Esophagus muscularis mucosa (tissue), 4 donors: Measurements from ENCODE around the gene SPECC1.

ENCODE experiments used
- EP300 ChIP-seq: sonication (generic); formaldehyde crosslinking; IDR thresholded peaks from one replicate; pipeline ENCODE4 v1.6.1; 2017; ENCODE audit warnings: antibody characterized with exemption
- POLR2A ChIP-seq: fragments of 450-650 bp; IDR thresholded peaks from one replicate; pipeline ENCODE4 v1.6.1; 2017; ENCODE audit warnings: antibody characterized with exemption, moderate library complexity, mild to moderate bottlenecking, low read depth
- POLR2AphosphoS5 ChIP-seq, 2 donors: sonication (generic); formaldehyde crosslinking; IDR thresholded peaks; one replicate each; pipeline ENCODE4 v1.6.1; 2017; ENCODE audit warnings: antibody characterized with exemption in 2 of 2
- TF ChIP-seq, protein P1 (sequence below), 3 experiments: fragments of 200-600 bp in 2 of 3; fragments of 450-650 bp in 1 of 3; sonication (generic) in 2 of 3; IDR thresholded peaks; one replicate each; pipeline ENCODE4 v1.5.1; 2017 to 2019; ENCODE audit warnings: antibody characterized with exemption in 3 of 3, mild to moderate bottlenecking in 2 of 3, moderate library complexity in 1 of 3

DNA sequence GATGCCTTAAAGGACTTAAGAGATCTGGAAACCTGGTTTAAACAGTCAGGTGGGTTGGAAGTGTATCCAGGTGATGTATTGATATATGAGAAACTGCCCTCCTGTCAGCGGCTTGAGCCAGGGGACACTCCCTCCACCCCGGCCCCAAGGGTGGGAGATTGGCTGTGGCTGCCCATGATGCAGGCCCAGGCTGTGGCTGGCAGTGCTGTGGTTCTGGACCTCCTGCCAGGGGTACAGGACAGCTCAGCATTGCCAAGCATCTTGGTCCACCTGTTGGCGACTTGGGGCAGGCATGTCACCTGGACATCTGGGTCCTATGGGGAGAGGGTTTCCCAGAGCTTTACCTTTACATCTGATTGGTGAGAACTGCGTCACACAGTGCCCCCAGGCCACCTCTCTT, 201.0 kb downstream of the SPECC1 start:
- TF ChIP-seq, protein P1, sequence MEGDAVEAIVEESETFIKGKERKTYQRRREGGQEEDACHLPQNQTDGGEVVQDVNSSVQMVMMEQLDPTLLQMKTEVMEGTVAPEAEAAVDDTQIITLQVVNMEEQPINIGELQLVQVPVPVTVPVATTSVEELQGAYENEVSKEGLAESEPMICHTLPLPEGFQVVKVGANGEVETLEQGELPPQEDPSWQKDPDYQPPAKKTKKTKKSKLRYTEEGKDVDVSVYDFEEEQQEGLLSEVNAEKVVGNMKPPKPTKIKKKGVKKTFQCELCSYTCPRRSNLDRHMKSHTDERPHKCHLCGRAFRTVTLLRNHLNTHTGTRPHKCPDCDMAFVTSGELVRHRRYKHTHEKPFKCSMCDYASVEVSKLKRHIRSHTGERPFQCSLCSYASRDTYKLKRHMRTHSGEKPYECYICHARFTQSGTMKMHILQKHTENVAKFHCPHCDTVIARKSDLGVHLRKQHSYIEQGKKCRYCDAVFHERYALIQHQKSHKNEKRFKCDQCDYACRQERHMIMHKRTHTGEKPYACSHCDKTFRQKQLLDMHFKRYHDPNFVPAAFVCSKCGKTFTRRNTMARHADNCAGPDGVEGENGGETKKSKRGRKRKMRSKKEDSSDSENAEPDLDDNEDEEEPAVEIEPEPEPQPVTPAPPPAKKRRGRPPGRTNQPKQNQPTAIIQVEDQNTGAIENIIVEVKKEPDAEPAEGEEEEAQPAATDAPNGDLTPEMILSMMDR (IDR thresholded peaks at IDR 0.05) = no peak
- TF ChIP-seq EP300 (no peak), POLR2A (no peak), POLR2AphosphoS5 (IDR thresholded peaks at IDR 0.05) (no peak)
